Brain microvascular endothelial cell (primary cell): ENCODE data around the gene ASS1.

Experiments
- DNase-seq: peaks from one replicate; pipeline ENCODE4 v3.0.0-alpha.2; 2020
- H3K27ac ChIP-seq: fragments of 250-450 bp; sonication (Bioruptor Pico); 2 replicates; pipeline ENCODE4 v1.5.1; 2020; ENCODE audit warnings: mild to moderate bottlenecking, moderate library complexity
- H3K27me3 ChIP-seq: fragments of 250-450 bp; sonication (Bioruptor Pico); replicated peaks from 2 replicates; pipeline ENCODE4 v1.5.1; 2020; ENCODE audit warnings: mild to moderate bottlenecking
- H3K36me3 ChIP-seq: fragments of 250-450 bp; sonication (Bioruptor Pico); replicated peaks from 2 replicates; pipeline ENCODE4 v1.5.1; 2020; ENCODE audit warnings: mild to moderate bottlenecking
- H3K4me3 ChIP-seq: 2 replicates; pipeline ENCODE4 v1.5.1; 2011; ENCODE audit warnings: low read depth, mild to moderate bottlenecking, control low read depth, low read length, moderate library complexity
- in situ Hi-C: cut with HindIII; loops from 2 replicates; pipeline ENCODE4 v1.10.0; 2017; ENCODE audit warnings: low sequenced_read_pairs, low pct_ligation_motif_present
- TF ChIP-seq, protein P1 (sequence below): IDR thresholded peaks from 2 replicates; pipeline ENCODE4 v1.5.1; 2011; ENCODE audit warnings: low read depth, mild to moderate bottlenecking, moderate library complexity, low read length, control low read depth, inconsistent platforms; ENCODE audit errors: missing control alignments

ASS1 gene

GRCh38 chr9:130467316-130467715 is 22.6 kb downstream of the ASS1 start:
- TF ChIP-seq, protein P1, sequence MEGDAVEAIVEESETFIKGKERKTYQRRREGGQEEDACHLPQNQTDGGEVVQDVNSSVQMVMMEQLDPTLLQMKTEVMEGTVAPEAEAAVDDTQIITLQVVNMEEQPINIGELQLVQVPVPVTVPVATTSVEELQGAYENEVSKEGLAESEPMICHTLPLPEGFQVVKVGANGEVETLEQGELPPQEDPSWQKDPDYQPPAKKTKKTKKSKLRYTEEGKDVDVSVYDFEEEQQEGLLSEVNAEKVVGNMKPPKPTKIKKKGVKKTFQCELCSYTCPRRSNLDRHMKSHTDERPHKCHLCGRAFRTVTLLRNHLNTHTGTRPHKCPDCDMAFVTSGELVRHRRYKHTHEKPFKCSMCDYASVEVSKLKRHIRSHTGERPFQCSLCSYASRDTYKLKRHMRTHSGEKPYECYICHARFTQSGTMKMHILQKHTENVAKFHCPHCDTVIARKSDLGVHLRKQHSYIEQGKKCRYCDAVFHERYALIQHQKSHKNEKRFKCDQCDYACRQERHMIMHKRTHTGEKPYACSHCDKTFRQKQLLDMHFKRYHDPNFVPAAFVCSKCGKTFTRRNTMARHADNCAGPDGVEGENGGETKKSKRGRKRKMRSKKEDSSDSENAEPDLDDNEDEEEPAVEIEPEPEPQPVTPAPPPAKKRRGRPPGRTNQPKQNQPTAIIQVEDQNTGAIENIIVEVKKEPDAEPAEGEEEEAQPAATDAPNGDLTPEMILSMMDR = no peak
- Histone ChIP-seq H3K27ac (no peak overlapping the region), H3K4me3 (no peak overlapping the region), H3K27me3 (peaks cover 24% of the 10 kb centered on the region), H3K36me3 (no peaks in the 10 kb centered on the region)
- no peak for DNase-seq
- in situ Hi-C loops = no loop called here

DNA sequence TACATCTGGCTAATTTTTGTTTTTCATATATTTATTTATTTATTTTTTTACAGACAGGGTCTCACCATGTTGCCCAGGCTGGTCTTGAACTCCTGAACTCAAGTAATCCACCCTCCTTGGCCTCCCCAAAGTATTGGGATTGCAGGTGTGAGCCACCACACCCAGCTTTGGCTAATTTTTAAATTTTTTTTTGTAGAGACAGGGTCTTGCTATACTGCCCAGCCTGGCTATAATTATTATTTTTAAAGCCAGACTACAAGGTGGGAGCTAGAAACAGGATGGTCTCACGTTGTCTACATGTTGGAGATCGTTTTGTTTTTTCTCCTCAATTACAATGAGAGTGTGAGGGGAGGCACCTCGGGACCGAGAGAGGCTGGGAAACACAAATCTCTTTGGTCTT is 23.8 kb downstream of the ASS1 start:
- Histone ChIP-seq H3K27me3 (peaks cover 35% of the 10 kb centered on the region), H3K36me3 (no peaks in the 10 kb centered on the region), H3K4me3 (no peak overlapping the region), H3K27ac (no peak overlapping the region)
- DNase-seq = no peak
- TF ChIP-seq, protein P1 = no peak
- in situ Hi-C loops = no loop called here

DNA sequence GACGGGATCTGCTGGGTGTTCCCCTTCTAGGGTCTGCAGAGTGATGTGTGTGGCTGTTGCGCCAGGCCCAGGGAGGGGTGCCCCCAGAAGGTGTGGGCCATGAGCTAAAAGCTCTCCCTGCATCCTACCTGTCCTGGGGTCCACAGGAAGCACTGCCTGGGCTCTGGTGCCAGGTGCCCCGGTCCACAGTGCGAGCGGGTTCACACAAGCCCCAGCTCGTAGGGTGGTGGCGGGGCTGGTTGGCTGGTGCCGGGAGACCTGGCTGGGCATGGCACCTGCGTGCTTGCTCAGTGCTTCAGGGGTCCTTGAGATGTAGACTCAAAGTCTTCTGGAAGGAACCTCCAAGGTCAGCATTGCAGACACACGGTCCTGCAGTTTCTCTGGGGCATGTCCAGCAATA is 25.5 kb downstream of the ASS1 start:
- no peak for DNase-seq
- Histone ChIP-seq H3K4me3 (no peak overlapping the region), H3K36me3 (no peaks in the 10 kb centered on the region), H3K27ac (no peak overlapping the region), H3K27me3 (peaks cover 42% of the 10 kb centered on the region)
- in situ Hi-C loops = no loop called here
- TF ChIP-seq, protein P1 = no peak

- H3K36me3 ChIP-seq = no peaks in the 10 kb centered on the region
- no peak overlapping the region for H3K27ac ChIP-seq
- in situ Hi-C loops = no loop called here
Measured at GRCh38 chr9:130470950-130471349, 26.2 kb downstream of the ASS1 start.

GRCh38 chr9:130471411-130472183 is 26.8 kb downstream of the ASS1 start:
- TF ChIP-seq, protein P1 = no peak
- DNase-seq = no peak
- in situ Hi-C loops = no loop called here
- no peak overlapping the region for H3K4me3 ChIP-seq
- no peaks in the 10 kb centered on the region for H3K36me3 ChIP-seq
- peaks cover 42% of the 10 kb centered on the region for H3K27me3 ChIP-seq
- no peak overlapping the region for H3K27ac ChIP-seq

More at GRCh38 chr9:130470950-130471349, 26.2 kb downstream of the ASS1 start:
- DNase-seq = no peak
- Histone ChIP-seq H3K27me3 (peaks cover 42% of the 10 kb centered on the region), H3K4me3 (no peak overlapping the region)
- TF ChIP-seq, protein P1 = no peak
